Activated T-helper 1 cell treated with anti-CD3 and anti-CD28 coated beads, Interleukin-2, amount 50 U/mL, for 16 hours (primary cell): Measurements from ENCODE around the gene ME3.

Source experiments
- DNase-seq, 2 donors: peaks; one replicate each; pipeline ENCODE4 v3.0.0-alpha.2; 2020; ENCODE audit warnings: low read depth in 1 of 2, low spot score in 1 of 2

The ME3 gene

GRCh38 chr11:86693518-86693917 is 21.1 kb upstream of the ME3 start:
- DNase-seq: no peak

- no peak for DNase-seq
These were observed 20.3 kb upstream of the ME3 start for GRCh38 chr11:86692746-86693145.

- DNase-seq: no peak
These were observed 19.9 kb upstream of the ME3 start for GRCh38 chr11:86692317-86692716.

GRCh38 chr11:86688398-86689179 is 16.2 kb upstream of the ME3 start:
- no peak for DNase-seq

GRCh38 chr11:86687185-86687778 is 14.9 kb upstream of the ME3 start:
- DNase-seq: no peak

- DNase-seq: no peak
These were observed 14.1 kb upstream of the ME3 start for GRCh38 chr11:86686531-86686930.

GRCh38 chr11:86681483-86681756 is 9.0 kb upstream of the ME3 start:
- no peak for DNase-seq

- DNase-seq: no peak
These were observed 8.5 kb upstream of the ME3 start for GRCh38 chr11:86680716-86681482.

- DNase-seq: no peak
These were observed 6.4 kb upstream of the ME3 start for GRCh38 chr11:86678823-86679222.

GRCh38 chr11:86678296-86678695 is 5.9 kb upstream of the ME3 start:
- DNase-seq: no peak

GRCh38 chr11:86676533-86677154 is 4.2 kb upstream of the ME3 start:
- no peak for DNase-seq

GRCh38 chr11:86676010-86676409 is 3.6 kb upstream of the ME3 start:
- DNase-seq: no peak

GRCh38 chr11:86675017-86675416 is 2.6 kb upstream of the ME3 start:
- no peak for DNase-seq

- DNase-seq: no peak
These were observed 1.7 kb upstream of the ME3 start for GRCh38 chr11:86673872-86674750.

GRCh38 chr11:86673055-86673843 is 833 bp upstream of the ME3 start:
- no peak for DNase-seq

- no peak for DNase-seq
These were observed 847 bp downstream of the ME3 start for GRCh38 chr11:86671531-86672006.

- DNase-seq: no peak
These were observed 1.5 kb downstream of the ME3 start for GRCh38 chr11:86670911-86671310.

GRCh38 chr11:86670181-86670580 is 2.2 kb downstream of the ME3 start:
- DNase-seq: no peak

GRCh38 chr11:86669424-86669823 is 3.0 kb downstream of the ME3 start:
- DNase-seq: no peak

- DNase-seq: no peak
These were observed 3.5 kb downstream of the ME3 start for GRCh38 chr11:86668929-86669328.
